Kidney (tissue), 14 donors: ENCODE data around the gene FAM193B. TPM values are rescaled to one million over a fixed set of nuclear protein-coding genes. Genes with fewer than 3 reads are reported as not detected.
A peak's percentile ranks its signal among the peaks of the same experiment; 100 is the strongest.

Source experiments
- DNase-seq, 5 donors: peaks; one replicate each; pipeline ENCODE4 v3.0.0-alpha.2; 2013 to 2020
- FAIRE-seq: peaks from 2 replicates; lab custom pipeline; 2012; peaks lifted over from hg19 to GRCh38; lab: Jason Lieb, UNC
- H3K27ac ChIP-seq, 2 donors: one replicate each; pipeline ENCODE4 v1.7.0; 2013; ENCODE audit warnings: low read depth in 2 of 2, low read length in 2 of 2, inconsistent platforms in 1 of 2
- H3K27me3 ChIP-seq: one replicate; pipeline ENCODE4 v1.7.1; 2013; ENCODE audit warnings: low read length, inconsistent platforms; ENCODE audit not compliant: control insufficient read depth, insufficient read depth
- H3K36me3 ChIP-seq, 3 donors: one replicate each; pipeline versions ENCODE4 v1.7.0 to v1.7.1; 2013; ENCODE audit warnings: low read length in 3 of 3, control low read depth in 1 of 3, inconsistent platforms in 1 of 3; ENCODE audit not compliant: insufficient read depth in 3 of 3, control insufficient read depth in 2 of 3
- H3K4me1 ChIP-seq, 3 donors: one replicate each; pipeline versions ENCODE4 v1.7.0 to v1.7.1; 2013; ENCODE audit warnings: low read length in 3 of 3, inconsistent platforms in 1 of 3, low read depth in 1 of 3; ENCODE audit not compliant: control insufficient read depth in 2 of 3, insufficient read depth in 2 of 3
- H3K4me3 ChIP-seq, 3 donors: one replicate each; pipeline versions ENCODE4 v1.7.0 to v1.8.1; 2013; ENCODE audit warnings: low read length in 3 of 3, control low read depth in 1 of 3, inconsistent platforms in 1 of 3
- H3K9ac ChIP-seq, 3 donors: one replicate each; pipeline versions ENCODE4 v1.7.0 to v1.7.1; 2013; ENCODE audit warnings: low read length in 3 of 3, control low read depth in 1 of 3, inconsistent platforms in 1 of 3
- H3K9me3 ChIP-seq, 3 donors: one replicate each; pipeline versions ENCODE4 v1.7.0 to v1.7.1; 2013; ENCODE audit warnings: low read length in 3 of 3, control low read depth in 1 of 3, inconsistent platforms in 1 of 3; ENCODE audit not compliant: control insufficient read depth in 2 of 3, insufficient read depth in 1 of 3
- CTCF ChIP-seq: IDR thresholded peaks from 3 replicates; pipeline ENCODE4 v1.5.1; 2012; ENCODE audit warnings: mild to moderate bottlenecking, moderate library complexity, borderline replicate concordance; ENCODE audit not compliant: insufficient read depth; ENCODE audit errors: extremely low read depth
- intact Hi-C: fragments of 100-400 bp; cut with DNase I; formaldehyde crosslinking; loops from one replicate; pipeline ENCODE4 v1.11.1; 2022
- polyA plus RNA-seq: library from polyadenylated mRNA; stranded (reverse); fragments of 350-450 nt; fragmentation: Illumina TruSeq; extraction: RNeasy Lipid Tissue Mini Kit (QIAGEN cat#74804); gene quantifications from one replicate; pipeline ENCODE4 v1.2.3, GENCODE V29; 2014; ENCODE audit warnings: low read depth, low replicate concordance; ENCODE audit not compliant: insufficient read depth
- total RNA-seq: library from RNA; stranded (reverse); fragmentation: NEBNext Ultra II Directional; extraction: Animal tissue kit (Norgen Biotek cat#: 25700); gene quantifications from one replicate; pipeline ENCODE4 v1.2.1, GENCODE V29; 2021
- donor health status: control.
- donor health status: control.
- donor health status: control.
- donor health status: control.
- donor health status: control.
- donor health status: DM: yes; HTN: yes; CAD: no.
- donor health status: Normal renal cell carcinoma (clear cell type).

FAM193B gene
- total and polyA plus RNA-seq, 2 donors from 2014 or later: 61.0 to 77.8 TPM

DNA sequence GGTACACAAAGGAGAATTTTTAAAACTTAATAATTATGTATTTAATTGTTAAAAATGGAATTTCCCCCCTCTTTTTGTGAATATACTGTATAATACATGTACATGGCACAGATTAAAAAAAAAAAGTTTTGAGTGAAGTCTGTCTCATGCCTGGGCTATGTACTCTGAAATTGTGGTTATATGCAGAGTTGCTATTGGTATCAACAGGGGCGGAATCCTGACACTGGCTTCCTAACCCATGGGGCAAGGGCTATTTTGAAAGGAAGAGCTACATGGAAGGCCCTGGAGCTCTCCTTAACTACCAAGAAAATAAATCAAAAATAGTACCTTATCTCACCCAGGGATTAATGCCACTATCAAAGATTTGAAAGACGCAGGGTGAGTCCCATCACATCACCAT lies 865 bp upstream of the FAM193B start:
- H3K9me3 ChIP-seq: no peaks in the 10 kb centered on the region
- no peak for TF ChIP-seq CTCF
- FAIRE-seq: no peak
- no peak for DNase-seq
- intact Hi-C loops: no loop called here
- H3K27ac ChIP-seq: no peak overlapping the region
- H3K4me3 ChIP-seq: peak overlapping the region in 1 of 3 donors; percentile 99
- no peaks in the 10 kb centered on the region for H3K27me3 ChIP-seq
- peaks cover 3 to 16% (median 15%) of the 10 kb centered on the region in 3 donors for H3K4me1 ChIP-seq
- no peak overlapping the region for H3K9ac ChIP-seq
- H3K36me3 ChIP-seq: peaks cover 0 to 8% (median 0%) of the 10 kb centered on the region in 3 donors

GRCh38 chr5:177553671-177554429 lies 513 bp downstream of the FAM193B start:
- DNase-seq (peak; percentile 38 to 87 (median 55)), FAIRE-seq (no peak)
- TF ChIP-seq CTCF: no peak
- Histone ChIP-seq H3K4me3 (peak overlapping the region; percentile 55 to 73 (median 70)), H3K4me1 (peaks cover 3 to 16% (median 15%) of the 10 kb centered on the region in 3 donors), H3K9ac (peak overlapping the region; percentile 31 to 65 (median 61)), H3K36me3 (peaks cover 0 to 8% (median 0%) of the 10 kb centered on the region in 3 donors), H3K9me3 (no peaks in the 10 kb centered on the region), H3K27ac (peak overlapping the region; percentile 24 to 57), H3K27me3 (no peaks in the 10 kb centered on the region)
- intact Hi-C loops: no loop called here

DNA sequence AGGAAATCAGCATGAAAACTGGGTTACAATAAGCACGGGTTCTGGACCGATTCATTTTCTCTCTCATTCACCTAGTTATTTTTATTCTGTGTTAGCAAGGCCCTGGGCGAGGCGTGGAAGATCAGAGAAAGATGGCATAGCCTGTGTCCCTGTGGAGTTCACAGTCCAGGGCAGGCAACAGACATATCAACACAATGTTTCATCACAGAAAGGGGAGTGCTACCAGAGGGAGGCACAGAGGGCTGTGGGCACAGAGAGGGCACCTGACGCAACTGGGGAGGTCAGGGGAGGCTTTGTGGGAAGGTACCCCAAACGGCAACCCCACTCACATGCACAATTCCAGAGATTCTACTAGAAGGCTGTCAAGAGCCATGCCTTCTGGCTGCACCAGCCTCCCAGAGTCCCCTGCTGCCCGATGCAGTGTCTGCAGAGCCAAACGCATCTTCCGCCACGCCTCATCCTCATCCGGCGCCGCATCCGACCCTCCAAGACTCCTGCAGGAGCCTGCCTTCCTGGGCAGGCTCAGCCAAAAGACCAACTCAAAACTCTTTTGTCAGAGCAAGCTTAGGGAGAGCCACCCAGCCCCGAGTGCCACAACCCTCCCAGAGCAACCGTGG lies 1.4 kb downstream of the FAM193B start:
- DNase-seq: peak in 3 of 5 donors; percentile 15 to 47 (median 16)
- TF ChIP-seq CTCF: no peak
- Histone ChIP-seq H3K4me3 (peak overlapping the region; percentile 3 to 73 (median 70)), H3K27ac (no peak overlapping the region), H3K9ac (peak overlapping the region in 1 of 3 donors; percentile 61), H3K36me3 (peaks cover 0 to 8% (median 2%) of the 10 kb centered on the region in 3 donors), H3K4me1 (peaks cover 3 to 16% (median 15%) of the 10 kb centered on the region in 3 donors), H3K27me3 (no peaks in the 10 kb centered on the region), H3K9me3 (no peaks in the 10 kb centered on the region)
- no peak for FAIRE-seq
- intact Hi-C loops: no loop called here
